IPS-18a (cell line): ENCODE results near the gene ITPKA.
A peak's percentile ranks its signal among the peaks of the same experiment; 100 is the strongest.
"Not testable (repeated sequence)": the region's sequence is repeated elsewhere in the genome, so short reads cannot be mapped to it uniquely, and the experiment has no call there.

Experiments used
- H3K27ac ChIP-seq: one replicate; pipeline ENCODE4 v1.5.1; 2013; ENCODE audit warnings: low read length
- H3K27me3 ChIP-seq: one replicate; pipeline ENCODE4 v1.6.1; 2013; ENCODE audit warnings: mild to moderate bottlenecking, low read length; ENCODE audit not compliant: control insufficient read depth, insufficient read depth
- H3K36me3 ChIP-seq: one replicate; pipeline ENCODE4 v1.6.1; 2013; ENCODE audit warnings: low read depth, low read length; ENCODE audit not compliant: control insufficient read depth
- H3K4me1 ChIP-seq: one replicate; pipeline ENCODE4 v1.6.1; 2013; ENCODE audit warnings: low read depth, low read length; ENCODE audit not compliant: control insufficient read depth
- H3K4me3 ChIP-seq: one replicate; pipeline ENCODE4 v1.5.1; 2013; ENCODE audit warnings: low read length
- H3K9ac ChIP-seq: one replicate; pipeline ENCODE4 v1.6.1; 2013; ENCODE audit warnings: mild to moderate bottlenecking, low read length, moderate library complexity
- H3K9me3 ChIP-seq: one replicate; pipeline ENCODE4 v1.6.1; 2013; ENCODE audit warnings: low read depth, low read length; ENCODE audit not compliant: control insufficient read depth

ITPKA gene

DNA sequence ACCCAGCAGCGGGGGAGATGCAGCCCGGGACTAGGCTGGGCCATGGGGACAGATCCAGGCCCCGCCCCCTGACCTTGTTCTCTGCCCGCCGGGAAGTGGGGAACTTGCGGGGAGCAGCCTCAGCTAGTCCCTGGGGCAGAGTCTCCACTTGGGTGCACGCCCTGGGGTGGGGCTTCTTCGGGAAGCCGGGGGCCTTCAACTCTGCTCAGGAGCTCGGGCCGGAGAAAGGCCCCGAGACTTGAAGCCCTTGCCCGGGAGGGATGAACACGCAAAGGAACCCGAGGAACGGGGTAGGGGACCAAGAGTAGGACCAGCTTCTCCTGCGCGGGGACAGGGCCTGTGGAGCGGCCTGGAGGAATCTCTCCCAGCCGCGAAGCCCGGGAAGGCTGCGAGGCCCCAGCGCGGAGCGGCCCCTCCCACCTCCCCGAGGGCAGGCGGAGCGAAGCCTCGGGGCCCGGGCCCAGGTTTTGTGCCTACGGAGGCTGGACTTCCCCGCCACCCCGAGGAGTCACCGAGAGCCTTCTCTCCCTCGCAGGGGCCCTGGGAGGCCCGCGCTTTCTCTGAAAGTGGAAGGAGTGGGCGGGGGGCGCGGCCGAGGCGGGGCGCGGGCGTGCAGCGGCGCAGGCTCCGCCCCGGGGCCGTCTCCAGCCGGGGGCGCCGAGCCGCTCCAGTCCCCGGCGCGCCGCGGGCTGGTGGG lies at the start of gene ITPKA:
Gene ITPKA, plus strand, starts transcription at position 670 of the 697 bp plus-strand sequence. CDS start 54 bp downstream, outside the sequence.
- Histone ChIP-seq H3K27ac (no peak within 1 kb of the TSS), H3K9ac (no peak within 1 kb of the TSS), H3K27me3 (peaks cover 81% of the 10 kb centered on the region)

DNA sequence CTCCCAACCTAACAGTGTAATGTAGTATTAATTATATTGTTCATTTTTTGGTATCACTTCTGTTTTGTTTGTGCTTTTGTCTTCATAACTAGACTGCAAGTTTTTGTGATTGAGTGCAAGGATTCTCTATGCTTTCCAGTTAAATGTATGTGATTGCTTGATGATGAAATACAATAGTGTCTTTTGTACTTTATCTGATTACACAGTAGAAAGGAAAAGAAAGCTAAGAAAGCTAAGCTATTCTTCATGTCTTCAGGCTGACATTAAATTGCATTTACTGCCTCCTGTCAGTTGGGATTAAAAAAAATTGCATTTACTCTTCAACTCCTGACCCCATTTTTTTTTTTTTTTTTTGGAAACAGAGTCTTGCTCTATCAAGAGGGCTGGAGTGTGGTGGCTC lies 48.3 kb upstream of the ITPKA start:
- Histone ChIP-seq H3K4me3 (no peak overlapping the region), H3K9ac (no peak overlapping the region), H3K36me3 (peaks cover 11% of the 10 kb centered on the region), H3K27me3 (no peaks in the 10 kb centered on the region), H3K9me3 (no peaks in the 10 kb centered on the region), H3K27ac (no peak overlapping the region), H3K4me1 (no peaks in the 10 kb centered on the region)

More for the DNA sequence above, at the start of gene ITPKA:
- Histone ChIP-seq H3K36me3 (no peaks in the 10 kb centered on the region), H3K9me3 (no peaks in the 10 kb centered on the region), H3K4me3 (peak within 1 kb of the TSS; percentile 61), H3K4me1 (peaks cover 9% of the 10 kb centered on the region)

DNA sequence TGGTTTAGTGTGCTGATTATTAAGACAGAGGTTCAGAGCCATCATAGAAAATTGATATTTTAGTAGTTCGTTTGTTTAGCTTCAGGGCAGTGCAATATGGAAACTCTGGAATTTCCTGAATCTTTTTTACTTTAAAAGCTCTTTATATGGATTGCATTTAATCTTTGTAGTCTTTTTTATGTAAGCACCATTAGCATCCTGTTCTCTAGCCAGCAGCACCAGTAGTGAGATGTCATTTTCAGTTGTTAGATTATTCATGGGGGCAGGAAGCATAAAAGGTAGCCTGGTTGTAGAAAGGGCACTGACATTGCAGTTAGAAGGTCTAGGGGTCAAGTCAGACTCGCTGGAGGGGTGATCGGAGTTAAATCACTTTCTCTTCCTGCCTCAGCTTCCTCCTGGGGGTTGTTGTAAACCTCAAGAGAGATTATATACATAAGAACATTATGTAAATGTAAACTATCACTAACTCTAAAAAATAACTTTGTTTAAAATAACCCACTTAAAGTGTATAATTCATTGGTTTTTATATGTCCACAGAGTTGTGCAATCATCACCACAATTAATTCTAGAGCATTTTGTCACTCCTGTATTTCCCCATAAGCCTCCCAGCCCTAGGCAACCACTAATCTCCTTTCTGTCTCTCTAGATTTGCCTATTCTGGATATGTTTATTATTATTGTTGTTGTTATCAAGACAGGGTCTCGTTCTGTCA lies 31.4 kb upstream of the ITPKA start:
- Histone ChIP-seq H3K27ac (no peak overlapping the region), H3K9me3 (no peaks in the 10 kb centered on the region), H3K9ac (no peak overlapping the region), H3K4me3 (no peak overlapping the region), H3K36me3 (peaks cover 56% of the 10 kb centered on the region), H3K4me1 (no peaks in the 10 kb centered on the region), H3K27me3 (no peaks in the 10 kb centered on the region)

DNA sequence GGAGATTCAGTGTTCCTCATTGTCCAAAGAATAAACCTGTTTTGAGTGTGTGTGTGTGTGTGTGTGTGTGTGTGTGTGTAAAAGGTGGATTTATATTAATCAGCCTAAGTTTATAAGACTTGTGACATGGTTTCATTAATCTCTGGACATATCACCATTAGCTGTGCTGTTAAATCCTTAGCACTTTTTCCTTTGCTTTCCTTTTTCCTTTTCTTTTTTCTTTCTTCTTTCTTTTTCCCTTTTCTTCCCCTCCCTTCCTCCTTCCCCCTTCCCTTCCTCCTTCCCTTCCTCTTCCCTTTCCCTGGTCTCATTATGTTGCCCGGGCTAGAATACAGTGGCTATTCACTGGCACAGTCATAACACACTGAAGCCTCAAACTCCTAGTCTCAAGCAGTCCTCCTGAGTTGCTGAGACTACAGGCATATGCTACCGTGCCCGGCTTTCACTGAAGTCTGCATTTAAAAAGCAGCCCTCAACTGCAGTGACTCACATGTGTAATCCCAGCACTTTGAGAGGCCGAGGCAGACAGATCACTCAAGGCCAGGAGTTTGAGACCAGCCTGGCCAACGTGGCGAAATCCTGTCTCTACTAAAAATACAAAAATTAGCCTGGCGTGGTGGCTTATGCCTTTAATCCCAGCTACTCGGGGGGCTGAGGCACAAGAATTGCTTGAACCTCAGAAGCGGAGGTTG lies 28.6 kb upstream of the ITPKA start:
- H3K36me3 ChIP-seq, result peaks cover 47% of the 10 kb centered on the region
- H3K9me3 ChIP-seq, result no peaks in the 10 kb centered on the region
- H3K4me1 ChIP-seq, result no peaks in the 10 kb centered on the region
- no peak overlapping the region for H3K9ac ChIP-seq
- H3K27me3 ChIP-seq, result no peaks in the 10 kb centered on the region
- no peak overlapping the region for H3K27ac ChIP-seq
- no peak overlapping the region for H3K4me3 ChIP-seq

DNA sequence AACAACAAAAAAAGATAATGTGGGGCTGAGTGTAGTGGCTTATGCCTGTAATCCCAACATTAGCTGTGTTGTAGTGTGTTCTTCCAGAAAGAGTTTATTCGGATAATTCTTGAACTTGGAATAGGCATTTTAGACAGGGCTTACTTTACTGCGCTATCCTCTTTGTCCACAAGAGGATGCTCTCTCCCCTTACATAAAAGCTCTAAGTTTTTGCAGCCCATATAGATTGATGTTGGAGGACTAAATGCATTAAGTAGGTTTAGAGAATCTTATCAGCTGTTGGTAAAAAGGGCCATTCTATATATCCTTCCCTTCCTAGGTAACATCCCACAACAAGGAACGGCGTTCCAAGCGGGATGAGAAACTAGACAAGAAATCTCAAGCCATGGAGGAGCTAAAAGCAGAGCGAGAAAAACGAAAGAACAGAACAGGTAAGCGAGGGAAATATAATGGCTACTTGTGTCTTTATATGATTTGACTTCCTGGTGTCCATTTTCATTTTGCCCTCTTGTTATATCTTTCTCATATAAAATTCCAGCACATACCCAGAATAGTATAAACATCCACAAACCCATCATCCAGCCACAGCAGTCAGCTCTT lies 27.8 kb upstream of the ITPKA start:
- no peaks in the 10 kb centered on the region for H3K4me1 ChIP-seq
- no peaks in the 10 kb centered on the region for H3K9me3 ChIP-seq

DNA sequence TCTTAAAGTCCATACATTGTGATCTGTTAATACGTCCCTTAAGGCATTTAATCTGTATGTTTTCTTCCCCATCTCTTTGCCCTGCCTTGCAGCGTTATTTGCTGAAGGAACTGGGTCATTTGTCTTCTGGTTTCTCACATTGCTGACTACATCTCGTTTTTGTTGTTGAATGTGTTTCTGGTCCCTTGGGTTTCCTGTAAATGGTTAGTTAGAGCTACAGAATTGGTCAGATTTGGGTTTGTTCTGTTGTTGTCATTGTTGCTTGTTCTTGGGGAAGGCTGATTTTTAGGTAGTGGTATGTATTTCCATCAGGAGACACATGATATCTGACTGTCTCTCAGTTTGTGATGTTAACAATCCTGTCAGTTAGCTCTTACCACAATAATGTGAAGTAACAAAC lies 27.0 kb upstream of the ITPKA start:
- Histone ChIP-seq H3K9ac (no peak overlapping the region), H3K27me3 (no peaks in the 10 kb centered on the region), H3K36me3 (peaks cover 60% of the 10 kb centered on the region), H3K9me3 (no peaks in the 10 kb centered on the region), H3K4me1 (no peaks in the 10 kb centered on the region), H3K4me3 (no peak overlapping the region), H3K27ac (no peak overlapping the region)

More for the DNA sequence above, 27.8 kb upstream of the ITPKA start:
- no peak overlapping the region for H3K4me3 ChIP-seq
- no peaks in the 10 kb centered on the region for H3K27me3 ChIP-seq
- H3K36me3 ChIP-seq, result peaks cover 54% of the 10 kb centered on the region
- H3K27ac ChIP-seq, result no peak overlapping the region
- no peak overlapping the region for H3K9ac ChIP-seq

DNA sequence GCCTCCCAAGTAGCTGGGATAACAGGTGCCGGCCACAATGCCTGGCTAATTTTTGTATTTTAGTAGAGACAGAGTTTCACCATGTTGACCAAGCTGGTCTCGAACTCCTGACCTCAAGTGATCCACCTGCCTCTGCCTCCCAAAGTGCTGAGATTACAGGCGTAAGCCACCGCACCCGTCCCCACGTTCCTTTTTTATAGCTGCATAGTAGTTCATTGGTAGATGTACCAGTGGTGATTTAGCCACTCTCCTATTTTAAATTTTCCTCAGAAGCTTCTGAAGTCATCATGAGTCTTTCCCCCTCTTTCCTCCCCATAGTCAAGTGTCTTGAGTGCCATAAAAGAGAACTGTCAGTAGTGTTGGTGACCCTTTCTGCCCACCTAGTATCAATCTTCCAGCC lies 24.0 kb upstream of the ITPKA start:
- H3K4me3 ChIP-seq, H3K4me1 ChIP-seq, H3K9ac ChIP-seq, H3K27ac ChIP-seq, H3K27me3 ChIP-seq, H3K9me3 ChIP-seq: not testable (repeated sequence)
- peaks cover 49% of the 10 kb centered on the region for H3K36me3 ChIP-seq

DNA sequence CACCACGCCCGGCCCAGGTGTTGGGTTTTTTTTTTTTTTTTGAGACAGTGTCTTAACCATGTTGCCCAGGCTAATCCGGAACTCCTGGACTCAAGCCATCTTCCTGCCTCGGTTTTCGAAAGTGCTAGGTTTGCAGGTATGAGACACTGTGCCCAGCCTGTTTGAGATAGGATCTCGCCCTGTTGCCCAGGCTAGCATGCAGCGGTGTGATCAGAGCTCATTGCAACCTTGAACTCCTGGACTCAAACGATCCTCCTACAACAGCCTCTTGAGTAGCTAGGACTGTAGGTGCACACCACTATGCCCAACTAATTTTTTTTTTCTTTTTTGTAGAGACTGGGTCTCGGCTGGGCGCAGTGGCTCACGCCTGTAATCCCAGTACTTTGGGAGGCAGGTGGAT lies 20.3 kb upstream of the ITPKA start:
- Histone ChIP-seq H3K4me3 (no peak overlapping the region), H3K27me3 (no peaks in the 10 kb centered on the region), H3K4me1 (no peaks in the 10 kb centered on the region), H3K9me3 (no peaks in the 10 kb centered on the region), H3K27ac (no peak overlapping the region), H3K36me3 (peaks cover 63% of the 10 kb centered on the region), H3K9ac (no peak overlapping the region)

DNA sequence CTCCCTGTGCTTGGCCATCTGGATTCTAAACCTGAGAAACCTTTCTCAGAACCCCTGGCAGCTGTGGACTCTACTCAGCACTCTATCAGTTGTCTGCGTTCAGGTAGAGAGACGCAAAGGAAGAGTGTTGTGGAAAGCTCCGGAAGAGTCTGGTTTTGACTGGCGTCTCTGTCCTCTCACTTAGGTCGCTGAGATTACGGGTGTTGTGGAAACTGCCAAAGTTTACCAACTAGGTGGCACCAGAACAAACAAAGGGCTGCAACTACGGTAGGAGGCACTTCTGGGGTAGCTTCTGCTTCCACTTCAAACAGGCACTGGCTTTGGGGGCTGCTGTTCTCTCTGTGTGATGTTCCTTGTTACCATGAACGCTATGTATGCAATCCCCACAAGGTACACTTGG lies 19.2 kb upstream of the ITPKA start:
- Histone ChIP-seq H3K4me3 (no peak overlapping the region), H3K27ac (no peak overlapping the region), H3K9ac (no peak overlapping the region), H3K36me3 (peaks cover 68% of the 10 kb centered on the region), H3K27me3 (no peaks in the 10 kb centered on the region), H3K9me3 (no peaks in the 10 kb centered on the region), H3K4me1 (no peaks in the 10 kb centered on the region)

DNA sequence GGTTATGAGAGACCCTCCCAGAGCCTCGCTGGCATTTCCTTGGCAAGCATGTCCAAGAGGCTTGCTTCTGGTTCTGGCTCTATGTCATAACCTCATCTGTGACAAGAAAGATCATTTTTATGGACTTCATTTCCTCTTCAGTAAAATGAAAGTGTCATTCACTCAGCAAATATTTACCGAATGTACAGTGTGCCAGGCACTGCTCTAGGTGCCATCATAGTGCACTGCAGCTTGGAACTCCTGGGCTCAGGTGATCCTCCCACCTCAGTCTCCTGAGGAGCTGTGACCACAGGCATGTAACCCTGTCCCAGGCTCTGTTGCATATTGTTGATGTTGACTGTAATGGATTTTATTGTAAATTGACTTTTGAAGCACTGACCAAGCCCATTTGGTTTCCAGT lies 18.7 kb upstream of the ITPKA start:
- H3K9ac ChIP-seq, result no peak overlapping the region
- H3K9me3 ChIP-seq, result no peaks in the 10 kb centered on the region
- no peaks in the 10 kb centered on the region for H3K4me1 ChIP-seq
- H3K27me3 ChIP-seq, result no peaks in the 10 kb centered on the region
- H3K36me3 ChIP-seq, result peaks cover 69% of the 10 kb centered on the region
- H3K27ac ChIP-seq, result no peak overlapping the region
- no peak overlapping the region for H3K4me3 ChIP-seq

DNA sequence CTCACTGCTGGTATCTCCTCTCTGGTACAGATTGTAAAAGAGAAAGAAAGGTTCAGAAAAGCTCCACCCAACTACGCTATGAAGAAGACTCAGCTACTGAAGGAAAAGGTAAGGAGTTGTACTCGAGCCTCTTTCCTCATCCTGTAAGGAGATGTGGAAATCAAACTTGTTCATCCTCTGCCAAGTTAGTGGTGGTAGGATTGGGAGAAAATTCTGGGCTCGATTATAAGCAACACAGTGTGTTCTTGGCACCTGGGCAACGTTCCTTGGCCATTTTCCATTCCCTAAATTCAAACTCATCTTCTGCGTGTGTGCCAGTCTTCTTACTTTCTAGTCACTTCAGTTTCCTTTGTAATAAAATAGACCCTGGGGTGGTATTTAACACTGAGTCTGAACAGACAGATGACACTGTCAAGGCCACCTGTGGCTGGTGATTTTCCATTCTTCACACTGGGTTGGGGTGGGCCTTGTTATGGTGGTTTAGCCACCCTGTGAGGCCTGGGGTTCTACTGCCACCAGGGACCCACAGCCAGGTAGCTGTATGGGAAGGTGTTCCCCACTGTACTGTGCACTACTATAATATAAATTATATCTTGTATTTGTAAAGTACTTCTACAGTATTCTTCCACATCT lies 17.1 kb upstream of the ITPKA start:
- H3K9ac ChIP-seq, result no peak overlapping the region
- no peak overlapping the region for H3K27ac ChIP-seq
- H3K9me3 ChIP-seq, result no peaks in the 10 kb centered on the region
- no peak overlapping the region for H3K4me3 ChIP-seq
- H3K4me1 ChIP-seq, result no peaks in the 10 kb centered on the region
- peaks cover 72% of the 10 kb centered on the region for H3K36me3 ChIP-seq
- H3K27me3 ChIP-seq, result no peaks in the 10 kb centered on the region
